ENCODE measurements around the gene SCN5A. TPM values are rescaled to one million over a fixed set of nuclear protein-coding genes. Genes with fewer than 3 reads are reported as not detected.

The SCN5A gene
- polyA plus RNA-seq, 1 of the 3 experiments (the other 2 are of a cell fraction): 0.18 TPM

GRCh38 chr3:38628835-38629234 is 20.7 kb downstream of the SCN5A start:
- Histone ChIP-seq H3K79me2 (ENCODE audit: insufficient read depth) (no peaks in the 10 kb centered on the region), H3K4me2 (no peak overlapping the region), H2AFZ (ENCODE audit: low read depth) (no peak overlapping the region), H3K4me3 (ENCODE audit: low read depth in 2 of 2, low read length in 1 of 2) (no peak overlapping the region), H4K20me1 (ENCODE audit: insufficient read depth) (no peaks in the 10 kb centered on the region), H3K4me1 (ENCODE audit: control insufficient read depth in 1 of 2, insufficient read depth in 2 of 2, low read depth in 1 of 2, low read length in 1 of 2) (no peaks in the 10 kb centered on the region; a peak in 1 of 4 replicates), H3K9me3 (no peaks in the 10 kb centered on the region), H3F3A (replicated peaks; ENCODE audit: insufficient read depth) (no peaks in the 10 kb centered on the region), H3K36me3 (replicated peaks in 1 of 2; ENCODE audit: control insufficient read depth in 1 of 2, insufficient read depth in 2 of 2, low read length in 1 of 2) (no peaks in the 10 kb centered on the region), H3K27me3 (ENCODE audit: insufficient read depth) (no peaks in the 10 kb centered on the region), H3K9ac (no peak overlapping the region), H3K9me2 (no peaks in the 10 kb centered on the region), H3K27ac (ENCODE audit: low read depth in 2 of 2, low read length in 1 of 2) (no peak overlapping the region)
- TF ChIP-seq USF2 (IDR thresholded peaks at IDR 0.05; ENCODE audit: borderline replicate concordance, low read depth, low read length) (no peak), YY1 (IDR thresholded peaks at IDR 0.05; ENCODE audit: low read depth) (no peak), ELF1 (IDR thresholded peaks at IDR 0.05) (no peak), MEF2A (IDR thresholded peaks at IDR 0.05; ENCODE audit: borderline replicate concordance, low read depth) (no peak), CTCF (IDR thresholded peaks at IDR 0.05) (no peak), CHD2 (IDR thresholded peaks at IDR 0.05; ENCODE audit: low read length, partially characterized antibody) (no peak), REST (IDR thresholded peaks at IDR 0.05; ENCODE audit: low read depth, low read length) (no peak), PBX3 (IDR thresholded peaks at IDR 0.05) (no peak)
- DNase-seq: no peak
- WGBS (ENCODE audit: low lambda C conversion rate): 49% methylated on average over 4 of the region's 5 CpGs
- ChIA-PET CTCF (interaction anchor here (1.0 to 12.8 kb wide), 6 partner anchors 14 to 663 kb away, joined by 3 to 62 read pairs (median 4); no protein-coding TSS in a partner anchor), POLR2A (no interaction called here)

- DNase-seq: peak; percentile 66
- ChIA-PET CTCF (interaction anchor here (0.7 to 12.8 kb wide), 11 partner anchors 8 to 663 kb away, joined by 3 to 62 read pairs (median 4); no protein-coding TSS in a partner anchor), POLR2A (interaction anchor here (0.6 kb wide), 1 partner anchor 9 kb away, joined by 4 read pairs; no protein-coding TSS in a partner anchor)
- no peak for TF ChIP-seq FOXJ3 (CRISPR knock-in tag; IDR thresholded peaks at IDR 0.05)
- TF ChIP-seq YY1 (IDR thresholded peaks at IDR 0.05; ENCODE audit: low read depth): no peak
- no peak for TF ChIP-seq MAX (IDR thresholded peaks at IDR 0.05; ENCODE audit: low read depth)
- no peak for TF ChIP-seq USF2 (IDR thresholded peaks at IDR 0.05; ENCODE audit: borderline replicate concordance, low read depth, low read length)
- no peak for TF ChIP-seq TCF12 (IDR thresholded peaks at IDR 0.05)
- TF ChIP-seq NRF1 (IDR thresholded peaks at IDR 0.05; ENCODE audit: low read depth, low read length): no peak
- no peak for TF ChIP-seq RCOR1 (IDR thresholded peaks at IDR 0.05; ENCODE audit: low read length)
- no peak for TF ChIP-seq FOSL2 (IDR thresholded peaks at IDR 0.05; ENCODE audit: borderline replicate concordance, low read depth)
- TF ChIP-seq RAD21 (IDR thresholded peaks at IDR 0.05; ENCODE audit: low read length): peak; percentile 41; the same call in 1 of the 2 replicates
- TF ChIP-seq SMC3 (IDR thresholded peaks at IDR 0.05; ENCODE audit: low read depth, low read length): peak; percentile 45
- TF ChIP-seq SIN3A (IDR thresholded peaks at IDR 0.05; ENCODE audit: borderline replicate concordance, low read depth, low read length): no peak
Measured at GRCh38 chr3:38627956-38628355, 21.5 kb downstream of the SCN5A start.

More at GRCh38 chr3:38627956-38628355, 21.5 kb downstream of the SCN5A start:
- no peak overlapping the region for H3K4me2 ChIP-seq
- H3K9me3 ChIP-seq: no peaks in the 10 kb centered on the region
- no peak overlapping the region for H3K27ac ChIP-seq (ENCODE audit: low read depth in 2 of 2, low read length in 1 of 2)
- H3K4me3 ChIP-seq (ENCODE audit: low read depth in 2 of 2, low read length in 1 of 2): peak overlapping the region in 1 of 2 experiments; percentile 44; a peak in 1 of 4 replicates
- no peaks in the 10 kb centered on the region for H3K9me2 ChIP-seq
- H2AFZ ChIP-seq (ENCODE audit: low read depth): no peak overlapping the region
- H3K27me3 ChIP-seq (ENCODE audit: insufficient read depth): no peaks in the 10 kb centered on the region
- no peaks in the 10 kb centered on the region for H3K79me2 ChIP-seq (ENCODE audit: insufficient read depth)
- 29% methylated on average over 1 of the region's 4 CpGs for WGBS (ENCODE audit: low lambda C conversion rate)
- no peaks in the 10 kb centered on the region for H3F3A ChIP-seq (replicated peaks; ENCODE audit: insufficient read depth)
- no peaks in the 10 kb centered on the region for H4K20me1 ChIP-seq (ENCODE audit: insufficient read depth)
- H3K36me3 ChIP-seq (replicated peaks in 1 of 2; ENCODE audit: control insufficient read depth in 1 of 2, insufficient read depth in 2 of 2, low read length in 1 of 2): no peaks in the 10 kb centered on the region
- H3K4me1 ChIP-seq (ENCODE audit: control insufficient read depth in 1 of 2, insufficient read depth in 2 of 2, low read depth in 1 of 2, low read length in 1 of 2): no peaks in the 10 kb centered on the region
- H3K9ac ChIP-seq: no peak overlapping the region

All from SK-N-SH (cell line).